Activated naive CD8-positive, alpha-beta T cell treated with anti-CD3 and anti-CD28 coated beads, Interleukin-2, amount 10 ng/mL, durations not matched to agents 7 days and 5 days (primary cell): ENCODE data around the gene GRIK5. TPM values are rescaled to one million over a fixed set of nuclear protein-coding genes. Genes with fewer than 3 reads are reported as not detected.
"Not testable (repeated sequence)": the region's sequence is repeated elsewhere in the genome, so short reads cannot be mapped to it uniquely, and the experiment has no call there.

Source experiments
- ATAC-seq: fragments of 150-1000 bp; cut with Tn5 transposase; one replicate; pipeline ENCODE4 v1.10.0; 2021; ENCODE audit warnings: low read depth, moderate library complexity
- POLR2A ChIA-PET: fragments of 350-600 bp; sonication (Branson Sonifier 250); formaldehyde crosslinking; loops from one replicate; lab custom pipeline; 2021; ENCODE audit warnings: antibody characterized with exemption; lab: Charles Lee
- DNase-seq: peaks from one replicate; pipeline ENCODE4 v3.0.0; 2021
- H3K27ac Mint-ChIP-seq: one replicate; pipeline ENCODE4 v1.8.0; 2022; ENCODE audit warnings: mild to moderate bottlenecking, mixed read lengths
- H3K27me3 Mint-ChIP-seq: one replicate; pipeline ENCODE4 v1.8.0; 2022; ENCODE audit warnings: mild to moderate bottlenecking, moderate library complexity, mixed read lengths
- H3K36me3 Mint-ChIP-seq: one replicate; pipeline ENCODE4 v1.8.0; 2021; ENCODE audit warnings: mild to moderate bottlenecking, mixed read lengths
- H3K4me1 Mint-ChIP-seq: one replicate; pipeline ENCODE4 v1.8.0; 2021; ENCODE audit warnings: mixed read lengths
- H3K4me3 Mint-ChIP-seq: one replicate; pipeline ENCODE4 v1.8.0; 2022; ENCODE audit warnings: mild to moderate bottlenecking, moderate library complexity, mixed read lengths
- H3K9me3 Mint-ChIP-seq: one replicate; pipeline ENCODE4 v1.8.0; 2021; ENCODE audit warnings: mixed read lengths
- total RNA-seq, 2 experiments: library from RNA; stranded (reverse); gene quantifications; one replicate each; pipeline ENCODE4 v1.2.3, GENCODE V29; 2021

GRIK5 gene
- total RNA-seq, 2 experiments from 2014 or later = 0.44 to 0.79 TPM

DNA sequence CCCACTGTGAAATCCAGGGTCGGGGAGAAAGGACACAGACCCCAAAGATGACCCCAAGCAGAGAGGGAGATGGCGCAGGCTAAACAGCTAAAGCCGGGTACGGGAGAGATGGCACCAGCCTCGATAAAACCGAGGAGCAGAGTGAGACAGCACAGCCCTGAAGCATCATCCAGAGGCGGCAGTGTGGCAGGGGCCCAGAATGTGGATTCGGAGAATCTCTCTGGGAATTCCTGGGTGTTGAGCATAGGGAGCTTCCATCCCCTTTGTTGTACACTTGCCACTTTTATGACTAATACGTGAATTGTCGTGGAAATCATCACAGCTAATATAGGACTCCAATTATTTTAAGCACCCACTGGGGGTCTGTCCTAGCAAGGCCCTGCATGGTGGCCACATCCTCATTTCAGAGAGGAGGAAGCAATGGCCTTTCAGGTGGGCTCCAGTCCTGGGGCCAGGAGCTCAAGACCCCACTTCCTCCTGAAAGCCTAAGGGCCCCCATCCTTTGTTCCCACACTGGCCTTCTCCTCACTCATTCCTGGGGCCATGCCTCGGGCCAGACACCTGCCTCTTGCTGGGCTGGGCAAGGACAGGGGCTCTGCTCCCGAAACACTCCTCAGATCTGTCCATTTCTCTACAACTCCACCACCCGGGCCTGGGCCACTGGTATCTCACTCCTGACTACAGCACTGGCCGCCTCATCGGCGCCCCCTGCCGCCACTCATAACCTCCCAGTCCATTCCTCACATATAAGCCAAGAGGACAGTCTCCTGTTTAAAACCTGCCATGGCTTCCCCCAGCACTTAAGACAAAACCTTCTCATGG, 46.7 kb downstream of the GRIK5 start:
- Mint-ChIP-seq H3K27me3 (peaks cover 9% of the 10 kb centered on the region), H3K9me3 (no peaks in the 10 kb centered on the region), H3K27ac (no peak overlapping the region), H3K4me3 (no peak overlapping the region), H3K36me3 (no peaks in the 10 kb centered on the region), H3K4me1 (peaks cover 6% of the 10 kb centered on the region)
- ATAC-seq (no peak), DNase-seq (no peak)
- POLR2A ChIA-PET = no interaction called here

DNA sequence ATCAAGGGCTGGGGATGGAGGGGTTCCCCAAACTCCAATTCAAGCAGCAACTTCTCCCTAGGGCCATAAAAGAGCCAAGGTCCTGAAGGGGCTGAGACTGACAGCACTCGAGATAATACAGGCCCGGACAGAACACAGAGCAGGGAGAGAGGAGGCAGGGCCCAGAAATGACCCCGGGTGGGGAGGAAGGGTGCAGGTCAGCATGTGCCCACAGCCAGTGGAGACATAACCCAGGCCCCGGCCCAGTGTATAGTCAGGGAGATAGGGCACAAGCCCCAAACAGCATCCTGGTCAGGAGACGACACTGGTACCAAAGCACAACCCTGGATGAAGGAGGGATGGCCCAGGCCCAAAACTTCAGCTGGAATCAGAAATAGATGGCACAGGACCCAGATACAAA, 47.4 kb downstream of the GRIK5 start:
- H3K27me3 Mint-ChIP-seq = peaks cover 9% of the 10 kb centered on the region
- DNase-seq (no peak), ATAC-seq (no peak)
- POLR2A ChIA-PET = no interaction called here
- no peaks in the 10 kb centered on the region for H3K36me3 Mint-ChIP-seq
- no peaks in the 10 kb centered on the region for H3K9me3 Mint-ChIP-seq
- H3K4me1 Mint-ChIP-seq = peaks cover 6% of the 10 kb centered on the region
- no peak overlapping the region for H3K27ac Mint-ChIP-seq
- H3K4me3 Mint-ChIP-seq = no peak overlapping the region

DNA sequence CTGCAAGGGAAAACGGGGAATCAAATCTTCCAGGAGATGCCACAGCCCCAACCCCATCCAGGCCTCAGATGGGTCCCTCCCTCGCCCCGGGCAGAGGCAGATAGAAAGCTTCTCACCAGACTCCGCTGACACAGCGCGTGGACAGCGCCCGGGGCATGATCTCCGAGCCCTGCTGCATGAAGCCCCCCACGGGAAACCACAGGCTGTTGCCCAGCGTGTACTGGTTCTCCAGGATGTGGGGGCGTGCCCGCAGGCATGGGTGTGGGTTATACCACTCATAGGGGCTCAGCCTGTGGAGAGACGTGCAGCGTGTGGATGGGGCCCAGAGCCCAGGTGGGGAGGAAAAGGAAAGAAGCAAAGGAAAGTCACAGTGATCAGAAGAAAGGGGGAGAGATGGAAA, 48.8 kb downstream of the GRIK5 start:
- Mint-ChIP-seq H3K36me3 (no peaks in the 10 kb centered on the region), H3K27me3 (peaks cover 9% of the 10 kb centered on the region), H3K4me1 (peaks cover 6% of the 10 kb centered on the region), H3K27ac (no peak overlapping the region), H3K4me3 (no peak overlapping the region), H3K9me3 (no peaks in the 10 kb centered on the region)
- POLR2A ChIA-PET = no interaction called here
- no peak for DNase-seq
- ATAC-seq = no peak

DNA sequence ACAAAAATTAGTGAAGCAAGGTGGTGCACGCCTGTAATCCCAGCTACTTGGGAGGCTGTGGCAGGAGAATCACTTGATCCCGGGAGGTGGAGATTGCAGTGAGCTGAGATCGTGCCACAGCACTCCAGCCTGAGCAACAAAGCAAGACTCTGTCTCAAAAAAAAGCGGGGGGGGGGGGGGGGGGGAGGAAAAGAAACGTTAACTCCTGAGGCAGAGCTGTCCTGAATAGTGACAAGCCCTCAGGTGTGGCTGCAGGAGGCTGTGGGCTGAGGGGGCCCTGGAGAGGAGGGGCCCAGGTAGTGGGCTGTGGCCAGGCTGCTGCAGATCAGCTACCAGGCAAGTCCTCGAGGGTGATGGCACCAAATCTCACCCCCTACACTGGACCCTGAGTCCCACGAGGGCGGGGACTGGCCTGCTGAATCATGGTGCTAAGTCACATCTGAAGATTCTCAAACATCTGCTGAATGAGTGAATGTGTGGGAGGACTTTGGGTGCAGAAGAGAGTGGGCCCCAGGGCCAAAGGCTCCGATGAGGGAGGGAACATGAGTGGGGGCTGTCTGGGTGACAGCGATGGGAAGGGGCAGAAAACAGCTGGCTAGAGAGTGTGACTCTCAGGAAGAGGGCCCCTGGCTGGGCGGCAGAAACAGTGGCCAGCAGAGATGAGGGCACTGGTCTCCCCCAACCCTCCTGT, 51.4 kb downstream of the GRIK5 start:
- H3K27me3 Mint-ChIP-seq = peaks cover 9% of the 10 kb centered on the region
- no peak for ATAC-seq

GRCh38 chr19:42017040-42017439, 53.0 kb downstream of the GRIK5 start:
- no peak for ATAC-seq
- Mint-ChIP-seq H3K27me3 (peaks cover 9% of the 10 kb centered on the region), H3K36me3 (no peaks in the 10 kb centered on the region), H3K4me3 (no peak overlapping the region), H3K9me3 (no peaks in the 10 kb centered on the region), H3K27ac (no peak overlapping the region), H3K4me1 (peaks cover 6% of the 10 kb centered on the region)
- no peak for DNase-seq
- POLR2A ChIA-PET = no interaction called here

More for the DNA sequence above, 51.4 kb downstream of the GRIK5 start:
- H3K36me3 Mint-ChIP-seq = no peaks in the 10 kb centered on the region
- no peak overlapping the region for H3K4me3 Mint-ChIP-seq
- DNase-seq = no peak
- POLR2A ChIA-PET = no interaction called here
- no peaks in the 10 kb centered on the region for H3K9me3 Mint-ChIP-seq
- peaks cover 6% of the 10 kb centered on the region for H3K4me1 Mint-ChIP-seq
- H3K27ac Mint-ChIP-seq = no peak overlapping the region

- ATAC-seq, POLR2A ChIA-PET: not testable (repeated sequence)
These were observed 57.3 kb downstream of the GRIK5 start for GRCh38 chr19:42012747-42013146.

GRCh38 chr19:42010245-42011126, 59.5 kb downstream of the GRIK5 start:
- no peak for DNase-seq
- no peaks in the 10 kb centered on the region for H3K36me3 Mint-ChIP-seq
- H3K27me3 Mint-ChIP-seq = peaks cover 7% of the 10 kb centered on the region
- no peak overlapping the region for H3K4me3 Mint-ChIP-seq
- peaks cover 2% of the 10 kb centered on the region for H3K4me1 Mint-ChIP-seq
- ATAC-seq = no peak
- POLR2A ChIA-PET = no interaction called here
- H3K9me3 Mint-ChIP-seq = no peaks in the 10 kb centered on the region
- H3K27ac Mint-ChIP-seq = no peak overlapping the region

More at GRCh38 chr19:42012747-42013146, 57.3 kb downstream of the GRIK5 start:
- H3K4me1 Mint-ChIP-seq, H3K27me3 Mint-ChIP-seq, H3K27ac Mint-ChIP-seq, H3K36me3 Mint-ChIP-seq, H3K4me3 Mint-ChIP-seq, H3K9me3 Mint-ChIP-seq, DNase-seq: not testable (repeated sequence)

DNA sequence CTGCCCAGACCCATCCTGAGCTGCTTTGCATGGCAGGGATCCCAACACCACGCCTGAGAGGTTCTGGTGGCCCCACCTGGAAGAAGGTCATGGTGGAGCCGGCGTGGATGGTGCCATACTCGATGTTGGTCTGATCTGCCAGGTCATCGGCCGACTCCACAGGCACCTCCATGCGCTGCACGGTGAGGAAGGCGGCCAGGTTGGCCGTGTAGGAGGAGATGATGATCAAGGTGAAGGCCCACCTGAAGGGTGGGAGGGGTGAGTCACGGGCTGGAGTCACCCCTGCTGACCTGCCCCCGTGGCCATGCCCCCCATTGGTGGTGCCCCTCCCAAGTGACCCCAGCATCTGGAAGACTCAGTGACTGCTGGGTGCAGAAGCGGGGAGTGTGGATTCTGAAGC, 63.4 kb downstream of the GRIK5 start:
- H3K9me3 Mint-ChIP-seq = no peaks in the 10 kb centered on the region
- peaks cover 14% of the 10 kb centered on the region for H3K27me3 Mint-ChIP-seq
- no peak for ATAC-seq

DNA sequence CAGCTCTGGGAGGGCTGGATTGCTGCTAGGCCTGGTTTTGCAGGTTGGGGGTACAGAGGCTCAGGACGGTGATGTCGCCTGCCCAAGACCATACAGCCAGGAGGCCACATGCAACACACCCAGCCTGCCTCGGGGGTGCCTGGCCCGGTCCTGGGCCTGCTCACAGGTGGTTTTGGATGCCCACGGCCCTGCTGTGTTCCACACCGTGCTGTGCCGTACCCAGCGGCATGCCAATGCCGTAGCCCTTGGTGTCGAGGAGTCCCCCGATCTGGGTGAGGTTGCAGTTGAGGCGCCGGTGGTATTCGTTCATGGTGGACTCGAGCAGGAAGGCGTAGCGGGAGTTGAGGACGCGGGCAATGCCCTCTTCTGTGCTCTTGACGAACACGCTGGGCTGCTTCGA, 64.5 kb downstream of the GRIK5 start:
- Mint-ChIP-seq H3K4me1 (peaks cover 13% of the 10 kb centered on the region), H3K27me3 (peaks cover 25% of the 10 kb centered on the region), H3K4me3 (no peak overlapping the region), H3K27ac (no peak overlapping the region), H3K36me3 (no peaks in the 10 kb centered on the region), H3K9me3 (no peaks in the 10 kb centered on the region)
- DNase-seq = no peak
- ATAC-seq = no peak
- POLR2A ChIA-PET = no interaction called here

More for the DNA sequence above, 63.4 kb downstream of the GRIK5 start:
- H3K27ac Mint-ChIP-seq = no peak overlapping the region
- no peak for DNase-seq
- H3K36me3 Mint-ChIP-seq = no peaks in the 10 kb centered on the region
- no peak overlapping the region for H3K4me3 Mint-ChIP-seq
- H3K4me1 Mint-ChIP-seq = peaks cover 13% of the 10 kb centered on the region
- POLR2A ChIA-PET = no interaction called here

GRCh38 chr19:42003506-42004294, 66.3 kb downstream of the GRIK5 start:
- H3K27ac Mint-ChIP-seq = no peak overlapping the region
- H3K36me3 Mint-ChIP-seq = no peaks in the 10 kb centered on the region
- H3K4me3 Mint-ChIP-seq = no peak overlapping the region
- POLR2A ChIA-PET = no interaction called here
- ATAC-seq (no peak), DNase-seq (no peak)
- H3K4me1 Mint-ChIP-seq = peaks cover 16% of the 10 kb centered on the region
- H3K27me3 Mint-ChIP-seq = peaks cover 39% of the 10 kb centered on the region
- no peaks in the 10 kb centered on the region for H3K9me3 Mint-ChIP-seq

- Mint-ChIP-seq H3K36me3 (no peaks in the 10 kb centered on the region), H3K27ac (no peak overlapping the region), H3K9me3 (no peaks in the 10 kb centered on the region), H3K27me3 (peaks cover 60% of the 10 kb centered on the region), H3K4me3 (no peak overlapping the region), H3K4me1 (peaks cover 26% of the 10 kb centered on the region)
- ATAC-seq (no peak), DNase-seq (no peak)
- POLR2A ChIA-PET = no interaction called here
These were observed 70.2 kb downstream of the GRIK5 start for GRCh38 chr19:41999878-42000208.

DNA sequence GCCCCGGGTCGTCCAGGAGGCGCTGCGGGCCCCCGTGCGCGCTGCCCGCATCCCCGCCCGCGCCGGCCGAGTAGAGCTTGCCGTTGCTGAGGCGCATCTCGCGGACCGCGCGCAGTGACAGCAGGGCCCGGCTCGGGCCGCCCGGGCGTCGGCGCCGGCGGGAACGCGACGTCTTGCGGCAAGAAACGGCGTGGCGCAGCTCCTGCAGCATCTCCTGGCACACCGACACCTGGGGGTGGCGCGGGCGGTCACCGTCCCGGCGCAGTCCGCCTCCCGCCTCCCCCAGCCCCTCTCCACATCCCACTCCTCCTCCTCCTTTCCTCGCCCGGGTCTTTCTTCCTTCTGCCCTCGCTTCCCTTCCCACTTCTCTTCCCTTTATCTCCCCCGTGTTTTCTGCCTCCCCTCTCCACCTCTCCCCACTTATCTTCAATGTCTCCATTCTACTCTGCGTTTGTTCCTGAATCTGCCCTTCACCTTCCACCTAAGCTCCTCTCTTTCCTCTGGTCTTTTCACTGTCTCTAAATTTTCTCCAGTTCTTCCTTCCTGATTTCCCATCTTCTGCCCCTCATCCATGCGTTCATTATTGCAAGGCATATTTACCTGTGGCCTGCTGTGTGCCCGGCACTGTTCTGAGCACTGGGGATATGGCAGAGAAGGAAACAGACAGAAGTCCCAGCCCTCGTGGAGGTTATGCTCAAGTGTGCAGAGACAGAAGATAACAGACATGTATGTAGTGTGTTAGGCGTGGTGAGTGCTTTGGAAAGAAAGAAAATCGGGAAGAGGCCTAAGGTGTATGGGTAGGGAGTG, 70.7 kb downstream of the GRIK5 start:
- H3K27ac Mint-ChIP-seq = no peak overlapping the region

More for the DNA sequence above, 70.7 kb downstream of the GRIK5 start:
- POLR2A ChIA-PET = no interaction called here
- ATAC-seq (no peak), DNase-seq (no peak)
- Mint-ChIP-seq H3K4me1 (peaks cover 26% of the 10 kb centered on the region), H3K36me3 (no peaks in the 10 kb centered on the region), H3K4me3 (peak overlapping the region; percentile 21), H3K27me3 (peaks cover 64% of the 10 kb centered on the region), H3K9me3 (no peaks in the 10 kb centered on the region)
